Spleen (tissue), 11 donors: ENCODE results near the gene AGPAT2. TPM values are rescaled to one million over a fixed set of nuclear protein-coding genes. Genes with fewer than 3 reads are reported as not detected.
A peak's percentile ranks its signal among the peaks of the same experiment; 100 is the strongest.

Experiments
- DNase-seq: peaks from one replicate; pipeline ENCODE4 v3.0.0-alpha.2; 2020
- H3K27ac ChIP-seq, 8 donors: fragments of 200-600 bp; sonication (generic) in 7 of 8; 1 replicate in 4 of 8; 2 replicates in 4 of 8; pipeline versions ENCODE4 v1.5.0 to v1.8.0; 2016 to 2021; ENCODE audit warnings: inconsistent platforms in 4 of 8, mild to moderate bottlenecking in 4 of 8, moderate library complexity in 1 of 8
- H3K27me3 ChIP-seq, 7 donors: fragments of 200-600 bp; sonication (generic) in 6 of 7; replicated peaks in 1 of 7; 1 replicate in 4 of 7; 2 replicates in 3 of 7; pipeline versions ENCODE4 v1.5.0 to v1.8.0; 2016 to 2021; ENCODE audit warnings: inconsistent platforms in 3 of 7, mild to moderate bottlenecking in 1 of 7
- H3K36me3 ChIP-seq, 6 donors: fragments of 200-600 bp; sonication (generic) in 5 of 6; 1 replicate in 4 of 6; 2 replicates in 2 of 6; pipeline versions ENCODE4 v1.5.0 to v1.8.0; 2016 to 2021; ENCODE audit warnings: inconsistent platforms in 2 of 6
- H3K4me1 ChIP-seq, 6 donors: fragments of 200-600 bp; sonication (generic) in 5 of 6; 1 replicate in 3 of 6; 2 replicates in 3 of 6; pipeline versions ENCODE4 v1.5.0 to v1.8.0; 2016 to 2021; ENCODE audit warnings: inconsistent platforms in 3 of 6
- H3K4me3 ChIP-seq, 8 donors: fragments of 200-600 bp; sonication (generic) in 7 of 8; 1 replicate in 4 of 8; 2 replicates in 4 of 8; pipeline versions ENCODE4 v1.5.0 to v1.8.0; 2016 to 2021; ENCODE audit warnings: inconsistent platforms in 4 of 8, mild to moderate bottlenecking in 4 of 8, moderate library complexity in 2 of 8
- H3K9me3 ChIP-seq, 8 donors: fragments of 200-600 bp; sonication (generic) in 7 of 8; 1 replicate in 4 of 8; 2 replicates in 4 of 8; pipeline versions ENCODE4 v1.5.0 to v1.8.0; 2016 to 2021; ENCODE audit warnings: inconsistent platforms in 4 of 8
- POLR2A ChIP-seq, 3 donors: fragments of 450-650 bp; IDR thresholded peaks; one replicate each; pipeline ENCODE4 v1.5.1; 2017; ENCODE audit warnings: antibody characterized with exemption in 3 of 3, mild to moderate bottlenecking in 1 of 3
- POLR2AphosphoS5 ChIP-seq, 3 donors: sonication (generic); formaldehyde crosslinking; IDR thresholded peaks; one replicate each; pipeline ENCODE4 v1.5.1; 2017; ENCODE audit warnings: antibody characterized with exemption in 3 of 3
- WGBS, 5 donors: extraction: QIAGEN DNeasy Blood & Tissue Kit in 3 of 5; methylation state at CpG; one replicate each; pipeline versions ENCODE4 v1.1.5 to v1.1.7; 2013 to 2018; 5-methylcytosine and 5-hydroxymethylcytosine counted together
- intact Hi-C: fragments of 100-400 bp; cut with DNase I; formaldehyde crosslinking; loops from one replicate; pipeline ENCODE4 v1.15.0; 2023; ENCODE audit warnings: low total_unique reads
- polyA plus RNA-seq, 3 donors: library from polyadenylated mRNA; stranded (reverse); fragments of 200-250 nt; gene quantifications; one replicate each; pipeline ENCODE4 v1.2.1, GENCODE V29; 2013
- total RNA-seq, 7 donors: library from RNA; depleted of rRNA in 3 of 7; stranded (reverse); fragments of >200 nt in 3 of 7; fragmentation: NEBNext Ultra II Directional in 4 of 7; extraction: Animal tissue kit (Norgen Biotek cat#: 25700) in 4 of 7; gene quantifications; one replicate each; pipeline versions ENCODE4 v1.1.0 to v1.2.1, GENCODE V29; 2016 to 2021
- TF ChIP-seq, protein P1 (sequence below), 11 experiments: fragments of 200-600 bp in 7 of 11; fragments of 450-650 bp in 4 of 11; sonication (generic) in 4 of 11; IDR thresholded peaks in 8 of 11; conservative IDR thresholded peaks in 3 of 11; 1 replicate in 7 of 11; 2 replicates in 4 of 11; pipeline versions ENCODE4 v1.4.0 to v1.8.0; 2016 to 2021; ENCODE audit warnings: antibody characterized with exemption in 11 of 11, inconsistent platforms in 4 of 11, mild to moderate bottlenecking in 1 of 11
- donor health status: healthy with polysubstance abuse.
- donor health status: DM: no; HTN: no; CAD: no; lungs with moderate emphysema.
- donor health status: DM: no; HTN: no; CAD: no.
- donor health status: Bipolar disorder and iron deficiency.
- donor health status: healthy.
- donor health status: DM: no; HTN: no; CAD: no.
- donor health status: DM: yes; HTN: yes; CAD: no.

Gene AGPAT2
- total and polyA plus RNA-seq, 10 donors, result 26.9 to 47.7 (median 38.3) TPM

DNA sequence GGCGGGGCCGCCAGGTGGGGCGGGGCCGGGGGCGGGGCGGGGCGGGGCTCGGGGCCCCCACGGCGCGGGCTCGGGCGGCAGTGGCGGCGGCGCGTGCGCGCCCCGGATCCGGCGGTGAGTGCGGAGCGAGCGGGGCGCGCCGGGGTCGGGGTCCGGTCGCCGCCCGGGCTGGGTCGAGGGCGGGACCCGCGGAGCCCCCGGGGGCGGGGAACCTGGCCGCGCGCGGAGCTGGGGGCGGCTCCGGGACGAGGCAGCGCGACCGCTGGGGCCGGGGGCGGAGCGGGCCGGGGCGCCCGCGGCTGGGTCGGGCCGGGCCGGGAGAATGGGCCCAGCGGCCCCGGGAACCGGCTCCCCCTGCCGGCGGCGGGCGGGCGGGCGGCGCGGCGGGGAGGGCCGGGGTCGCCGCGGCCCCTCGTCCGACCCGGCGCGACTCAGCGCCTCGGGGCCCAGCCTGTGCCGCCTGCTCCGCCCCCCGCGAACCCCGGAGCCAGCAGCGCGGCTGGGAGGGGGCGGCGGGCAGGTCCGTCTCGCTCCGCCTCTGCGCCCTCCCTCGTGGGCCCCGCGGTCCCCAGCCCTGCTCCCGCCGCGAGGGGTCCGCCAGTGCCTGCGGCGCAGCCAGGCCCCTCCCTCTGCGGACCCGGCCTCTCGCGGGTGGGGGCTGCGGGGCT lies 21.4 kb downstream of the AGPAT2 start:
- 0 to 1% (median 1%) methylated on average over 5 to 109 of the region's 109 CpGs for WGBS, 5 donors
- no peaks in the 10 kb centered on the region for H3K9me3 ChIP-seq
- peaks cover 3 to 72% (median 31%) of the 10 kb centered on the region in 6 donors for H3K4me1 ChIP-seq
- H3K4me3 ChIP-seq, result peak overlapping the region; percentile 27 to 84 (median 64)
- no peak for DNase-seq
- peaks cover 0 to 62% (median 7%) of the 10 kb centered on the region in 6 donors for H3K36me3 ChIP-seq
- H3K27ac ChIP-seq, result peak overlapping the region in 6 of 8 donors; percentile 42 to 90 (median 84)
- intact Hi-C loops, result no loop called here
- TF ChIP-seq POLR2A (IDR thresholded peaks at IDR 0.05) (no peak), POLR2AphosphoS5 (IDR thresholded peaks at IDR 0.05) (peak in 1 of 3 donors; percentile 34)
- TF ChIP-seq, protein P1, sequence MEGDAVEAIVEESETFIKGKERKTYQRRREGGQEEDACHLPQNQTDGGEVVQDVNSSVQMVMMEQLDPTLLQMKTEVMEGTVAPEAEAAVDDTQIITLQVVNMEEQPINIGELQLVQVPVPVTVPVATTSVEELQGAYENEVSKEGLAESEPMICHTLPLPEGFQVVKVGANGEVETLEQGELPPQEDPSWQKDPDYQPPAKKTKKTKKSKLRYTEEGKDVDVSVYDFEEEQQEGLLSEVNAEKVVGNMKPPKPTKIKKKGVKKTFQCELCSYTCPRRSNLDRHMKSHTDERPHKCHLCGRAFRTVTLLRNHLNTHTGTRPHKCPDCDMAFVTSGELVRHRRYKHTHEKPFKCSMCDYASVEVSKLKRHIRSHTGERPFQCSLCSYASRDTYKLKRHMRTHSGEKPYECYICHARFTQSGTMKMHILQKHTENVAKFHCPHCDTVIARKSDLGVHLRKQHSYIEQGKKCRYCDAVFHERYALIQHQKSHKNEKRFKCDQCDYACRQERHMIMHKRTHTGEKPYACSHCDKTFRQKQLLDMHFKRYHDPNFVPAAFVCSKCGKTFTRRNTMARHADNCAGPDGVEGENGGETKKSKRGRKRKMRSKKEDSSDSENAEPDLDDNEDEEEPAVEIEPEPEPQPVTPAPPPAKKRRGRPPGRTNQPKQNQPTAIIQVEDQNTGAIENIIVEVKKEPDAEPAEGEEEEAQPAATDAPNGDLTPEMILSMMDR (IDR thresholded peaks at IDR 0.05 in 8 of 11, conservative IDR thresholded peaks at IDR 0.05 in 3 of 11), result peak in 2 of 11 experiments; percentile 13 to 19
- H3K27me3 ChIP-seq, result peaks cover 3 to 94% (median 40%) of the 10 kb centered on the region in 7 donors

- Histone ChIP-seq H3K9me3 (no peaks in the 10 kb centered on the region), H3K4me1 (peaks cover 3 to 72% (median 31%) of the 10 kb centered on the region in 6 donors), H3K27ac (peak overlapping the region; percentile 38 to 90 (median 84)), H3K36me3 (peaks cover 0 to 56% (median 7%) of the 10 kb centered on the region in 6 donors), H3K4me3 (peak overlapping the region; percentile 48 to 84 (median 64)), H3K27me3 (peaks cover 3 to 95% (median 40%) of the 10 kb centered on the region in 7 donors)
- TF ChIP-seq POLR2A (IDR thresholded peaks at IDR 0.05), result no peak
- peak in 2 of 3 donors; percentile 55 to 68 for TF ChIP-seq POLR2AphosphoS5 (IDR thresholded peaks at IDR 0.05)
- TF ChIP-seq, protein P1 (IDR thresholded peaks at IDR 0.05 in 8 of 11, conservative IDR thresholded peaks at IDR 0.05 in 3 of 11), result peak in 6 of 11 experiments; percentile 10 to 46 (median 30)
- intact Hi-C loops, result no loop called here
- WGBS, 5 donors, result 0 to 7% (median 4%) methylated on average over 4 to 49 of the region's 49 CpGs
- DNase-seq, result no peak
These were observed 22.1 kb downstream of the AGPAT2 start for GRCh38 chr9:136665111-136665703.

DNA sequence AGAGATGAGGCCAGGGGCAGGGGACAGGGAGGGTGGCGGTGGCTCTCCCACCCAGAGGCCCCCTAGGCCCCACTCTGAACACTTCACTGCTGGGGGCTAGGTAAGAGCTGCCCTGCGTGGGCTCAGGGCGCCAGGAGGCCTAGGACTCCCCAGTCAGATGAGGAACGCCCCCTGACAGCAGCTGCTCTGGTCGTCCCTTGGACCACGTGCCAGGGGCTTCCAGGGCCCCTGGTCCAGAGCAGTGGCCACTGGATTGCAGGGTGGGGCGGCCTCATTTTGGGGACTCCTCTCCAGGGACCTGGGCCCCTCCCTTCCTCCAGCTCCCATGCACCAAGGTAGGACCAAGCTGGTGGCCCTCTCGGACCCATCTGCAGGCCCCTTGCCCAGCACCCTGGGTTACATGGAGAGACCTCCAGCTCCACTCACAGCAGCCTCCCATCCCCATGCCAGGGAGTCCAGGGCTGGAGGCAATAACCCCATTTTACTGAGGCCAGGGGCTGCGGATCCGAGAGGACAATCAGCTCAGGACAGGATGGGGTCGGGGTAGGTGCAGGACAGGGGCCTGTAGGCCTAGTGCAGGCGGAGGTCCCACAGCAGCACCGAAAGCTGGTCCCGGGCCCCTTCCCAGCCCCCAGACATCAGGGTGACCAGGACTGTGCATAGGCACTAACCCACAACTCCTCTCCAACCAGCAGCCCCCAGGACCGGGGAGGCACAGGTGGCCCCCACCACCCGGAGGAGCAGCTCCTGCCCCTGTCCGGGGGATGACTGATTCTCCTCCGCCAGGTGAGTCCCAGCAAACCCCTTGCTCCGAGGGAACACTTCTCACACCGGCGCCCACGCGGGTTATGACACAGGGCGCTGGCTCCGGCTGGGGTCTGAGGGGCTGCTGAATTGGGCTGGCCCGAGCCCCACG lies 23.0 kb downstream of the AGPAT2 start:
- no peak for DNase-seq
- H3K36me3 ChIP-seq, result peaks cover 0 to 46% (median 5%) of the 10 kb centered on the region in 6 donors
- peak overlapping the region; percentile 38 to 90 (median 84) for H3K27ac ChIP-seq
- WGBS, 5 donors, result 57 to 64% (median 60%) methylated on average over 16 to 27 of the region's 27 CpGs
- H3K4me3 ChIP-seq, result peak overlapping the region; percentile 48 to 84 (median 64)
- no peaks in the 10 kb centered on the region for H3K9me3 ChIP-seq
- intact Hi-C loops, result no loop called here
- H3K4me1 ChIP-seq, result peaks cover 3 to 72% (median 34%) of the 10 kb centered on the region in 6 donors
- H3K27me3 ChIP-seq, result peaks cover 3 to 95% (median 47%) of the 10 kb centered on the region in 7 donors
- TF ChIP-seq, protein P1 (IDR thresholded peaks at IDR 0.05 in 8 of 11, conservative IDR thresholded peaks at IDR 0.05 in 3 of 11), result no peak
- peak in 2 of 3 donors; percentile 32 to 47 for TF ChIP-seq POLR2AphosphoS5 (IDR thresholded peaks at IDR 0.05)
- no peak for TF ChIP-seq POLR2A (IDR thresholded peaks at IDR 0.05)
